Lower leg skin (tissue), 4 donors: ENCODE data around the gene BTN2A1. TPM values are rescaled to one million over a fixed set of nuclear protein-coding genes. Genes with fewer than 3 reads are reported as not detected.
"Not testable (repeated sequence)": the region's sequence is repeated elsewhere in the genome, so short reads cannot be mapped to it uniquely, and the experiment has no call there.

Source experiments
- DNase-seq, 2 donors: peaks; one replicate each; pipeline ENCODE4 v3.0.0-alpha.2; 2019; ENCODE audit warnings: low spot score in 2 of 2
- H3K4me3 ChIP-seq: fragments of 200-600 bp; sonication (generic); 2 replicates; pipeline ENCODE4 v1.5.1; 2017; ENCODE audit warnings: mild to moderate bottlenecking, low read depth; ENCODE audit not compliant: poor library complexity, severe bottlenecking
- CTCF ChIP-seq, 3 donors: fragments of 450-650 bp; IDR thresholded peaks; one replicate each; pipeline ENCODE4 v1.5.1; 2016; ENCODE audit warnings: antibody characterized with exemption in 3 of 3, mild to moderate bottlenecking in 3 of 3, moderate library complexity in 2 of 3
- POLR2A ChIP-seq, 2 donors: fragments of 450-650 bp; IDR thresholded peaks; one replicate each; pipeline ENCODE4 v1.6.1; 2016 to 2017; ENCODE audit warnings: antibody characterized with exemption in 2 of 2, mild to moderate bottlenecking in 1 of 2, moderate library complexity in 1 of 2
- WGBS, 2 donors: methylation state at CpG; one replicate each; pipeline ENCODE4 v1.1.5; 2018; 5-methylcytosine and 5-hydroxymethylcytosine counted together
- intact Hi-C: fragments of 100-400 bp; cut with DNase I; formaldehyde crosslinking; loops from one replicate; pipeline ENCODE4 v1.15.0; 2023; ENCODE audit warnings: low total_unique reads
- total RNA-seq, 4 donors: library from RNA; depleted of rRNA; stranded (reverse); fragments of >200 nt; gene quantifications; one replicate each; pipeline ENCODE4 v1.1.0, GENCODE V29; 2016

The BTN2A1 gene
- total RNA-seq, 4 donors from 2014 or later = 9.9 to 16.4 (median 12.0) TPM

GRCh38 chr6:26502165-26502564 lies 44.4 kb downstream of the BTN2A1 start:
- TF ChIP-seq POLR2A (IDR thresholded peaks at IDR 0.05) (no peak), CTCF (IDR thresholded peaks at IDR 0.05) (no peak)
- no peak for DNase-seq
- intact Hi-C loops = no loop called here

GRCh38 chr6:26502626-26503025 lies 44.9 kb downstream of the BTN2A1 start:
- WGBS, 2 donors = 92 to 93% methylated on average over 3 of the region's 3 CpGs
- TF ChIP-seq CTCF (IDR thresholded peaks at IDR 0.05) (no peak), POLR2A (IDR thresholded peaks at IDR 0.05) (no peak)
- intact Hi-C loops = no loop called here
- H3K4me3 ChIP-seq = no peak overlapping the region
- DNase-seq = no peak

More at GRCh38 chr6:26502165-26502564, 44.4 kb downstream of the BTN2A1 start:
- no peak overlapping the region for H3K4me3 ChIP-seq

GRCh38 chr6:26507658-26508057 lies 49.9 kb downstream of the BTN2A1 start:
- no peak for TF ChIP-seq POLR2A (IDR thresholded peaks at IDR 0.05)
- no peak for TF ChIP-seq CTCF (IDR thresholded peaks at IDR 0.05)
- 48 to 68% methylated on average over 3 of the region's 3 CpGs for WGBS, 2 donors
- intact Hi-C loops = no loop called here
- no peak overlapping the region for H3K4me3 ChIP-seq
- no peak for DNase-seq

GRCh38 chr6:26511033-26511432 lies 53.3 kb downstream of the BTN2A1 start:
- intact Hi-C loops, H3K4me3 ChIP-seq, DNase-seq: not testable (repeated sequence)
- WGBS, 2 donors = 87 to 88% methylated on average over 8 of the region's 8 CpGs

- intact Hi-C loops = no loop called here
- no peak for TF ChIP-seq POLR2A (IDR thresholded peaks at IDR 0.05)
- TF ChIP-seq CTCF (IDR thresholded peaks at IDR 0.05) = no peak
- DNase-seq = no peak
- no peak overlapping the region for H3K4me3 ChIP-seq
- 91 to 93% methylated on average over 2 of the region's 2 CpGs for WGBS, 2 donors
Measured at GRCh38 chr6:26514984-26515383, 57.2 kb downstream of the BTN2A1 start.

GRCh38 chr6:26516481-26517427 lies 59.0 kb downstream of the BTN2A1 start:
- WGBS, 2 donors = 72 to 81% methylated on average over 9 of the region's 9 CpGs
- DNase-seq = no peak
- TF ChIP-seq POLR2A (IDR thresholded peaks at IDR 0.05) (no peak), CTCF (IDR thresholded peaks at IDR 0.05) (no peak)
- H3K4me3 ChIP-seq = no peak overlapping the region
- intact Hi-C loops = no loop called here

Other genes starting within 250 kb of the BTN2A1 start
- 10 to 100 TPM in 3 of 4 donors, 1 to 10 TPM in 1; 9.9 to 26.8 (median 18.5) TPM for gene BTN3A2, start 92.8 kb upstream of the BTN2A1 start, total RNA-seq
- gene BTN2A2, start 74.8 kb upstream of the BTN2A1 start, total RNA-seq = 10 to 100 TPM in 2 of 4 donors, 1 to 10 TPM in 2; 8.0 to 14.4 (median 10.2) TPM
- gene BTN3A1, start 55.7 kb upstream of the BTN2A1 start, total RNA-seq = 10 to 100 TPM; 10.4 to 17.7 (median 15.1) TPM
- 10 to 100 TPM in 2 of 4 donors, 1 to 10 TPM in 2; 4.5 to 16.7 (median 11.3) TPM for gene BTN3A3, start 17.5 kb upstream of the BTN2A1 start, total RNA-seq
- not detected for gene BTN1A1, start 42.3 kb downstream of the BTN2A1 start, total RNA-seq
- gene HMGN4, start 80.4 kb downstream of the BTN2A1 start, total RNA-seq = 10 to 100 TPM; 27.1 to 43.0 (median 39.2) TPM
- 10 to 100 TPM; 22.0 to 25.7 (median 24.2) TPM for gene ABT1, start 139.0 kb downstream of the BTN2A1 start, total RNA-seq
- 10 to 100 TPM in 1 of 4 donors, 1 to 10 TPM in 3; 9.0 to 23.4 (median 9.2) TPM for gene ZNF322, start 201.8 kb downstream of the BTN2A1 start, total RNA-seq